Ovary (tissue), 3 donors: ENCODE results near the gene SLC35F4.

ENCODE experiments used
- POLR2A ChIP-seq: fragments of 450-650 bp; IDR thresholded peaks from one replicate; pipeline ENCODE4 v1.6.1; 2017; ENCODE audit warnings: antibody characterized with exemption, mild to moderate bottlenecking, moderate library complexity
- TF ChIP-seq, protein P1 (sequence below), 3 donors: fragments of 450-650 bp in 2 of 3; fragments of 200-600 bp in 1 of 3; IDR thresholded peaks; one replicate each; pipeline versions ENCODE4 v1.5.1 to v1.8.0; 2016 to 2022; ENCODE audit warnings: antibody characterized with exemption in 3 of 3, mild to moderate bottlenecking in 1 of 3
- donor health status: DM: no; HTN: no; CAD: no.

DNA sequence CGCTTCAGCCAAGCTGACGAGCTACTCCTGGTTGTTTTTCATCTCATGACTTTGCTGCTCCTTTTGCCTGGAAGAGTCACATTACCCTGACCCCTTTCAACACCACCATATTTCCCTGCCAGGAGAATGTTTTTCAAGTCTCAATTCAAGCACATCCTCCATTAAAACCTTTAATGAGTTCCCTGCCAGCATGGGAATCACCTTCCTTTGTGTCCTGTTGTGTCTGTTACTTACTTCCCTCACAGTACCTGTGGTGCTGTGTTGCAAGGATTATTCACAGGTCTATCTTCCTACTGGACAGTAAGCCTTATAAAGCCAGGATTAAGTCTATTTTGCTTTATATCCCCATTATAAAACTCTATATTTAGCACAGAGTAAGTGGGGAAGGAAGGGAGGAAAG lies 13.6 kb upstream of the SLC35F4 start:
- no peak for TF ChIP-seq POLR2A
- TF ChIP-seq, protein P1, sequence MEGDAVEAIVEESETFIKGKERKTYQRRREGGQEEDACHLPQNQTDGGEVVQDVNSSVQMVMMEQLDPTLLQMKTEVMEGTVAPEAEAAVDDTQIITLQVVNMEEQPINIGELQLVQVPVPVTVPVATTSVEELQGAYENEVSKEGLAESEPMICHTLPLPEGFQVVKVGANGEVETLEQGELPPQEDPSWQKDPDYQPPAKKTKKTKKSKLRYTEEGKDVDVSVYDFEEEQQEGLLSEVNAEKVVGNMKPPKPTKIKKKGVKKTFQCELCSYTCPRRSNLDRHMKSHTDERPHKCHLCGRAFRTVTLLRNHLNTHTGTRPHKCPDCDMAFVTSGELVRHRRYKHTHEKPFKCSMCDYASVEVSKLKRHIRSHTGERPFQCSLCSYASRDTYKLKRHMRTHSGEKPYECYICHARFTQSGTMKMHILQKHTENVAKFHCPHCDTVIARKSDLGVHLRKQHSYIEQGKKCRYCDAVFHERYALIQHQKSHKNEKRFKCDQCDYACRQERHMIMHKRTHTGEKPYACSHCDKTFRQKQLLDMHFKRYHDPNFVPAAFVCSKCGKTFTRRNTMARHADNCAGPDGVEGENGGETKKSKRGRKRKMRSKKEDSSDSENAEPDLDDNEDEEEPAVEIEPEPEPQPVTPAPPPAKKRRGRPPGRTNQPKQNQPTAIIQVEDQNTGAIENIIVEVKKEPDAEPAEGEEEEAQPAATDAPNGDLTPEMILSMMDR (IDR thresholded peaks at IDR 0.05), result no peak
